Gastroesophageal sphincter (tissue), 4 donors: ENCODE results near the gene TECPR2. TPM values are rescaled to one million over a fixed set of nuclear protein-coding genes. Genes with fewer than 3 reads are reported as not detected.

Source experiments
- ATAC-seq: fragments of 150-250 bp; one replicate; pipeline ENCODE4 v1.9.1; 2016; ENCODE audit warnings: mild to moderate bottlenecking, moderate library complexity
- H3K27ac ChIP-seq, 4 donors: fragments of 200-600 bp; sonication (generic) in 3 of 4; 1 replicate in 3 of 4; 2 replicates in 1 of 4; pipeline ENCODE4 v1.5.1; 2016 to 2019
- H3K27me3 ChIP-seq: fragments of 200-600 bp; sonication (generic); one replicate; pipeline ENCODE4 v1.5.1; 2019
- H3K36me3 ChIP-seq, 2 donors: fragments of 200-600 bp; sonication (generic); one replicate each; pipeline ENCODE4 v1.5.1; 2019; ENCODE audit warnings: control low read depth in 1 of 2
- H3K4me1 ChIP-seq, 3 donors: fragments of 200-600 bp; sonication (generic); 1 replicate in 2 of 3; 2 replicates in 1 of 3; pipeline ENCODE4 v1.5.1; 2016 to 2019; ENCODE audit warnings: control low read depth in 2 of 3
- H3K4me3 ChIP-seq, 2 donors: fragments of 200-600 bp; sonication (generic); one replicate each; pipeline ENCODE4 v1.5.1; 2019; ENCODE audit warnings: mild to moderate bottlenecking in 1 of 2, moderate library complexity in 1 of 2
- H3K9me3 ChIP-seq, 3 donors: fragments of 200-600 bp; sonication (generic); one replicate each; pipeline ENCODE4 v1.5.1; 2017 to 2019; ENCODE audit warnings: control low read depth in 2 of 3
- CTCF ChIP-seq, 4 experiments: fragments of 200-600 bp in 2 of 4; fragments of 450-650 bp in 2 of 4; sonication (generic) in 1 of 4; IDR thresholded peaks; one replicate each; pipeline ENCODE4 v1.5.1; 2017 to 2019; ENCODE audit warnings: antibody characterized with exemption in 4 of 4, mild to moderate bottlenecking in 2 of 4, moderate library complexity in 2 of 4
- EP300 ChIP-seq: sonication (generic); formaldehyde crosslinking; IDR thresholded peaks from one replicate; pipeline ENCODE4 v1.6.1; 2017; ENCODE audit warnings: antibody characterized with exemption, mild to moderate bottlenecking
- POLR2A ChIP-seq, 2 donors: fragments of 450-650 bp; IDR thresholded peaks; one replicate each; pipeline ENCODE4 v1.6.1; 2017; ENCODE audit warnings: antibody characterized with exemption in 2 of 2, mild to moderate bottlenecking in 2 of 2, moderate library complexity in 1 of 2
- POLR2AphosphoS5 ChIP-seq: sonication (generic); formaldehyde crosslinking; IDR thresholded peaks from one replicate; pipeline ENCODE4 v1.6.1; 2017; ENCODE audit warnings: antibody characterized with exemption
- WGBS, 2 donors: methylation state at CpG; one replicate each; pipeline ENCODE4 v1.1.5; 2018; ENCODE audit warnings: low coverage in 1 of 2; 5-methylcytosine and 5-hydroxymethylcytosine counted together
- total RNA-seq, 4 donors: library from RNA; depleted of rRNA; stranded (reverse); fragments of >200 nt; gene quantifications; one replicate each; pipeline ENCODE4 v1.1.0, GENCODE V29; 2016

TECPR2 gene
- total RNA-seq, 4 donors from 2014 or later: 26.0 to 57.2 (median 30.5) TPM

- Histone ChIP-seq H3K4me3 (no peak overlapping the region), H3K36me3 (peaks cover 0 to 61% of the 10 kb centered on the region in 2 donors), H3K4me1 (peaks cover 0 to 21% (median 9%) of the 10 kb centered on the region in 3 donors), H3K27ac (peak overlapping the region; percentile 5 to 82 (median 76)), H3K27me3 (no peaks in the 10 kb centered on the region), H3K9me3 (no peaks in the 10 kb centered on the region)
- 77 to 89% methylated on average over 8 of the region's 23 CpGs for WGBS, 2 donors
- no peak for ATAC-seq
- TF ChIP-seq CTCF (IDR thresholded peaks at IDR 0.05) (no peak), EP300 (no peak), POLR2AphosphoS5 (no peak), POLR2A (IDR thresholded peaks at IDR 0.05) (no peak)
Measured at GRCh38 chr14:102499401-102500157, 136.8 kb downstream of the TECPR2 start.

GRCh38 chr14:102500158-102500662 is 137.5 kb downstream of the TECPR2 start:
- Histone ChIP-seq H3K27me3 (no peaks in the 10 kb centered on the region), H3K9me3 (no peaks in the 10 kb centered on the region), H3K27ac (peak overlapping the region in 3 of 4 donors; percentile 76 to 82 (median 77)), H3K4me3 (no peak overlapping the region), H3K4me1 (peaks cover 0 to 21% (median 9%) of the 10 kb centered on the region in 3 donors), H3K36me3 (peaks cover 0 to 61% of the 10 kb centered on the region in 2 donors)
- 19 to 50% methylated on average over 3 to 7 of the region's 14 CpGs for WGBS, 2 donors
- peak; percentile 84 for ATAC-seq
- TF ChIP-seq EP300 (no peak), POLR2AphosphoS5 (peak; percentile 20)

- Histone ChIP-seq H3K4me3 (no peak overlapping the region), H3K27ac (peak overlapping the region; percentile 47 to 82 (median 76)), H3K4me1 (peaks cover 0 to 21% (median 9%) of the 10 kb centered on the region in 3 donors), H3K27me3 (no peaks in the 10 kb centered on the region), H3K36me3 (peaks cover 0 to 56% of the 10 kb centered on the region in 2 donors), H3K9me3 (no peaks in the 10 kb centered on the region)
- TF ChIP-seq POLR2A (IDR thresholded peaks at IDR 0.05): no peak
- no peak for TF ChIP-seq CTCF (IDR thresholded peaks at IDR 0.05)
- TF ChIP-seq EP300: no peak
- no peak for TF ChIP-seq POLR2AphosphoS5
- WGBS, 2 donors: 71% methylated on average over 1 of the region's 3 CpGs; no CpG with 5 or more reads in 1 of the 2 donors
- ATAC-seq: no peak
Measured at GRCh38 chr14:102500713-102501112, 138.0 kb downstream of the TECPR2 start.

GRCh38 chr14:102501751-102502315 is 139.1 kb downstream of the TECPR2 start:
- H3K27ac ChIP-seq: peak overlapping the region in 1 of 4 donors; percentile 82
- no peaks in the 10 kb centered on the region for H3K9me3 ChIP-seq
- WGBS, 2 donors: 83 to 89% methylated on average over 11 to 20 of the region's 20 CpGs
- H3K36me3 ChIP-seq: peaks cover 0 to 55% of the 10 kb centered on the region in 2 donors
- H3K4me3 ChIP-seq: no peak overlapping the region
- peaks cover 0 to 21% (median 9%) of the 10 kb centered on the region in 3 donors for H3K4me1 ChIP-seq
- TF ChIP-seq POLR2A (IDR thresholded peaks at IDR 0.05) (no peak), CTCF (IDR thresholded peaks at IDR 0.05) (no peak), POLR2AphosphoS5 (no peak), EP300 (no peak)
- no peak for ATAC-seq
- no peaks in the 10 kb centered on the region for H3K27me3 ChIP-seq

- WGBS, 2 donors: 86 to 93% methylated on average over 6 to 7 of the region's 10 CpGs
- Histone ChIP-seq H3K36me3 (peaks cover 0 to 55% of the 10 kb centered on the region in 2 donors), H3K27ac (no peak overlapping the region), H3K27me3 (no peaks in the 10 kb centered on the region), H3K4me1 (peaks cover 0 to 21% (median 9%) of the 10 kb centered on the region in 3 donors), H3K9me3 (no peaks in the 10 kb centered on the region), H3K4me3 (no peak overlapping the region)
- TF ChIP-seq POLR2AphosphoS5 (no peak), EP300 (no peak), CTCF (IDR thresholded peaks at IDR 0.05) (no peak), POLR2A (IDR thresholded peaks at IDR 0.05) (no peak)
- ATAC-seq: no peak
Measured at GRCh38 chr14:102502571-102502970, 139.8 kb downstream of the TECPR2 start.
